Uterus (tissue), 4 donors: ENCODE data around the gene ZSWIM6. TPM values are rescaled to one million over a fixed set of nuclear protein-coding genes. Genes with fewer than 3 reads are reported as not detected.

ENCODE experiments used
- DNase-seq, 2 donors: peaks; one replicate each; pipeline ENCODE4 v3.0.0-alpha.2; 2019 to 2020
- H3K27ac ChIP-seq, 2 donors: fragments of 200-600 bp; sonication (generic); 1 replicate in 1 of 2; 2 replicates in 1 of 2; pipeline ENCODE4 v1.5.1; 2016 to 2018
- H3K27me3 ChIP-seq, 2 donors: fragments of 200-600 bp; sonication (generic); one replicate each; pipeline ENCODE4 v1.5.1; 2018 to 2019; ENCODE audit warnings: control low read depth in 1 of 2
- H3K36me3 ChIP-seq, 2 donors: fragments of 200-600 bp; sonication (generic); one replicate each; pipeline ENCODE4 v1.5.1; 2019; ENCODE audit warnings: control low read depth in 1 of 2
- H3K4me1 ChIP-seq, 2 donors: fragments of 200-600 bp; sonication (generic); one replicate each; pipeline ENCODE4 v1.5.1; 2018 to 2019; ENCODE audit warnings: control low read depth in 1 of 2
- H3K4me3 ChIP-seq, 2 donors: fragments of 200-600 bp; sonication (generic); 1 replicate in 1 of 2; 2 replicates in 1 of 2; pipeline ENCODE4 v1.5.1; 2018 to 2019; ENCODE audit warnings: mild to moderate bottlenecking in 1 of 2
- H3K9me3 ChIP-seq, 2 donors: fragments of 200-600 bp; sonication (generic); one replicate each; pipeline ENCODE4 v1.5.1; 2019; ENCODE audit warnings: control low read depth in 1 of 2
- CTCF ChIP-seq, 4 experiments: fragments of 200-600 bp in 2 of 4; fragments of 450-650 bp in 2 of 4; sonication (generic) in 2 of 4; IDR thresholded peaks; one replicate each; pipeline ENCODE4 v1.5.1; 2016 to 2019; ENCODE audit warnings: antibody characterized with exemption in 4 of 4, mild to moderate bottlenecking in 2 of 4, moderate library complexity in 1 of 4
- POLR2A ChIP-seq, 2 donors: fragments of 450-650 bp; IDR thresholded peaks; one replicate each; pipeline ENCODE4 v1.6.1; 2016; ENCODE audit warnings: antibody characterized with exemption in 2 of 2, mild to moderate bottlenecking in 1 of 2, moderate library complexity in 1 of 2
- intact Hi-C: fragments of 100-400 bp; cut with DNase I; formaldehyde crosslinking; loops from one replicate; pipeline ENCODE4 v1.15.1; 2023; ENCODE audit warnings: low total_unique reads
- total RNA-seq, 4 donors: library from RNA; depleted of rRNA in 3 of 4; stranded (reverse); fragments of >200 nt in 3 of 4; gene quantifications; one replicate each; pipeline versions ENCODE4 v1.1.0 to v1.2.4, GENCODE V29; 2014 to 2023
- donor health status: DM: yes; HTN: yes; CAD: no.

The ZSWIM6 gene
- total RNA-seq, 4 donors from 2014 or later, result 4.1 to 14.8 (median 11.1) TPM

GRCh38 chr5:61414806-61415205 is 82.7 kb downstream of the ZSWIM6 start:
- Histone ChIP-seq H3K4me1 (no peaks in the 10 kb centered on the region), H3K27me3 (no peaks in the 10 kb centered on the region), H3K9me3 (no peaks in the 10 kb centered on the region), H3K27ac (no peak overlapping the region), H3K36me3 (no peaks in the 10 kb centered on the region), H3K4me3 (no peak overlapping the region)
- intact Hi-C loops, result no loop called here
- TF ChIP-seq POLR2A (IDR thresholded peaks at IDR 0.05) (no peak), CTCF (IDR thresholded peaks at IDR 0.05) (no peak)
- no peak for DNase-seq

- Histone ChIP-seq H3K27ac (no peak overlapping the region), H3K4me1 (no peaks in the 10 kb centered on the region), H3K9me3 (no peaks in the 10 kb centered on the region), H3K27me3 (no peaks in the 10 kb centered on the region), H3K4me3 (no peak overlapping the region), H3K36me3 (no peaks in the 10 kb centered on the region)
- no peak for DNase-seq
- TF ChIP-seq POLR2A (IDR thresholded peaks at IDR 0.05), result no peak
- TF ChIP-seq CTCF (IDR thresholded peaks at IDR 0.05), result no peak
- intact Hi-C loops, result no loop called here
Measured at GRCh38 chr5:61416010-61416409, 84.0 kb downstream of the ZSWIM6 start.

- H3K27me3 ChIP-seq, result no peaks in the 10 kb centered on the region
- H3K4me1 ChIP-seq, result no peaks in the 10 kb centered on the region
- H3K4me3 ChIP-seq, result no peak overlapping the region
- no peak for TF ChIP-seq CTCF (IDR thresholded peaks at IDR 0.05)
- TF ChIP-seq POLR2A (IDR thresholded peaks at IDR 0.05), result no peak
- no peaks in the 10 kb centered on the region for H3K36me3 ChIP-seq
- no peaks in the 10 kb centered on the region for H3K9me3 ChIP-seq
- intact Hi-C loops, result no loop called here
- no peak overlapping the region for H3K27ac ChIP-seq
- no peak for DNase-seq
Measured at GRCh38 chr5:61416420-61416819, 84.4 kb downstream of the ZSWIM6 start.

- TF ChIP-seq CTCF (IDR thresholded peaks at IDR 0.05) (no peak), POLR2A (IDR thresholded peaks at IDR 0.05) (no peak)
Measured at GRCh38 chr5:61417340-61417739, 85.3 kb downstream of the ZSWIM6 start.

GRCh38 chr5:61417851-61418250 is 85.8 kb downstream of the ZSWIM6 start:
- no peak overlapping the region for H3K27ac ChIP-seq
- H3K4me1 ChIP-seq, result no peaks in the 10 kb centered on the region
- no peak overlapping the region for H3K4me3 ChIP-seq
- intact Hi-C loops, result no loop called here
- no peak for TF ChIP-seq CTCF (IDR thresholded peaks at IDR 0.05)
- TF ChIP-seq POLR2A (IDR thresholded peaks at IDR 0.05), result no peak
- no peak for DNase-seq
- H3K36me3 ChIP-seq, result no peaks in the 10 kb centered on the region
- no peaks in the 10 kb centered on the region for H3K9me3 ChIP-seq
- H3K27me3 ChIP-seq, result no peaks in the 10 kb centered on the region

More at GRCh38 chr5:61417340-61417739, 85.3 kb downstream of the ZSWIM6 start:
- intact Hi-C loops, result no loop called here
- DNase-seq, result no peak
- H3K9me3 ChIP-seq, result no peaks in the 10 kb centered on the region
- no peaks in the 10 kb centered on the region for H3K36me3 ChIP-seq
- no peaks in the 10 kb centered on the region for H3K27me3 ChIP-seq
- no peak overlapping the region for H3K27ac ChIP-seq
- no peak overlapping the region for H3K4me3 ChIP-seq
- no peaks in the 10 kb centered on the region for H3K4me1 ChIP-seq
